Posterior vena cava (tissue), 2 donors: ENCODE measurements around the gene MYO9B. TPM values are rescaled to one million over a fixed set of nuclear protein-coding genes. Genes with fewer than 3 reads are reported as not detected.

ENCODE experiments used
- DNase-seq: peaks from one replicate; pipeline ENCODE4 v3.0.0-alpha.2; 2020; ENCODE audit warnings: low spot score
- intact Hi-C, 2 donors: fragments of 100-400 bp; cut with DNase I; formaldehyde crosslinking; loops; one replicate each; pipeline versions ENCODE4 v1.14.1 to v1.14.2; 2022 to 2023
- total RNA-seq, 2 donors: library from RNA; stranded (reverse); fragmentation: NEBNext Ultra II Directional; extraction: Animal tissue kit (Norgen Biotek cat#: 25700); gene quantifications; one replicate each; pipeline ENCODE4 v1.2.1, GENCODE V29; 2021
- donor health status: DM: yes; HTN: yes; CAD: no.
- donor health status: DM: yes; HTN: yes; CAD: no.

Gene MYO9B
- total RNA-seq, 2 donors from 2014 or later = 103 to 106 TPM

DNA sequence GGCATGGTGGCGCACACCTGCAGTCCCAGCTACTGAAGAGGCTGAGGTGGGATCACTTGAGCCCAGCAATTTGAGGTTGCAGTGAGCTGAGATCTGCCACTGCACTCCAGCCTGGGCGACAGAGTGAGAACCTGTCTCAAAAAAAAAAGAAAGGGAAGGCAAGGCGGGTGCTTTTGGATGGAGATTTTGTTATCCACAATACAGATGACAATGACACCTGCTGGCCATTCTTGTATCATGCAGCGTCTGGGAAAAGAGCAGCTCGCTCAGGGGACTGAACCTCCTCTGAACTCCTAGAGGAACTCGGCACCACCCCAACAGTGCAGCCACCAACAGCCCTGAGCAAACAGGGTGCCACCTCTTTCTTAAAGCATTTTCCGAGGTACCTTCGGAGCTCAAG lies 23.1 kb upstream of the MYO9B start:
- no peak for DNase-seq
- intact Hi-C loops = loop anchor here (5.0 to 10.0 kb wide), 2 partner anchors 280 to 338 kb away; partner anchors contain the start of gene NWD1 (in 1 of the 2)

DNA sequence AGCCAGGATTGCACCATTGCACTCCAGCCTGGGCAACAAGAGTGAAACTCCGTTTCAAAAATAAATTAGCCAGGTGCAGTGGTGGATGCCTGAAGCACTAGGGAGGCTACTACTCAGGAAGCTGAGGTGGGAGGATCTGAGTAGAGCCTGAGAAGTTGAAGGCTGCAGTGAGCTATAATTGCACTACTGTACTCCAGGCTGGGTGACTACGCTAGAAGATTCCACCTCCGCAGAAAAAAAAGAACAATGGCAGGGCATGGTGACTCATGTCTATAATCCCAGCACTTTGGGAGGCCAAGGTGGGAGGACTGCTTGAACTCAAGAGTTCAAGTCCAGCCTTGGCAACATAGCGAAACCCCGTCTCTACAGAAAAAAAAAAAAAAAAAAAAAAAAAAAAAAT lies 20.8 kb upstream of the MYO9B start:
- intact Hi-C loops = loop anchor here (5.0 to 10.0 kb wide), 2 partner anchors 282 to 340 kb away; partner anchors contain the start of gene NWD1 (in 1 of the 2)
- DNase-seq = no peak

GRCh38 chr19:17055636-17056035 lies 19.9 kb upstream of the MYO9B start:
- intact Hi-C loops = loop anchor here in 1 of 2 donors (10.0 kb wide), 1 partner anchor 341 kb away; the partner anchor contains the start of gene NWD1
- no peak for DNase-seq

- intact Hi-C loops = loop anchor here in 1 of 2 donors (10.0 kb wide), 1 partner anchor 343 kb away; the partner anchor contains the start of gene NWD1
- DNase-seq = no peak
Observed at GRCh38 chr19:17058236-17058635, 17.3 kb upstream of the MYO9B start.

DNA sequence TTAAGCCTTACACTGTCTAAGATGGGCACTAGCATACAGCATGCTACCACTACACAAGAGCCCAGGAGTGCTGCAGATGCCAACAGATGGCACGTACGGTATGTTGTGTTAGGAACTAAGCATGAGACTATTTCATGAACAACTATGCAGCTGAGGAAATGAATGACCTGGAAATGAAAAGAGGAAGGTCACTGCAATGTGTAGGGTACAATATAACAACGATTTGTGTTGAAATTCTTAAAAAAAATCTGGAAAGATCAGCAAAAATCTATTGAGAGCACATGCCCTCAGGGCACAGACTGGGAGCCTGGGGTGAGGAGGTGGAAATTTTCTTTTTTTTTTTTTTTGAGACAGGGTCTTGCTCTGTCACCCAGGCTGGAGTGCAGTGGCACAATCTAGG lies 14.8 kb upstream of the MYO9B start:
- DNase-seq = no peak
- intact Hi-C loops = no loop called here

DNA sequence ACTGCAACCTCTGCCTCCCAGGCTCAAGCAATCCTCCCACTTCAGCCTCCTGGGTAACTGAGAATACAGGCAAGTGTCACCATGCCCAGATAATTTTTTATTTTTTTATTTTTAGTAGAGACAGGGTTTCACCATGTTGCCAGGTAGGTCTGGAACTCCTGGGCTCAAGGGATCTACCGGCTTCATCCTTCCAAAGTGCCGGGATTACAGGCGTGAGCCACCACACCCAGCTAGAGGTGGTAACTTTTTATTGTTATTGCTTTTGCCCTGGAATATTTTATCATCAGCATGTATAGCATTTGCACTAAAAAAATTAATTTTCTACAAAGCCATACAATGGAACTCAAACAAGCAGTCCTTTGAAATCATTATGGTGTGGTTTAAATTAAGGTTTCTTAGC lies 14.4 kb upstream of the MYO9B start:
- intact Hi-C loops = no loop called here
- DNase-seq = no peak

DNA sequence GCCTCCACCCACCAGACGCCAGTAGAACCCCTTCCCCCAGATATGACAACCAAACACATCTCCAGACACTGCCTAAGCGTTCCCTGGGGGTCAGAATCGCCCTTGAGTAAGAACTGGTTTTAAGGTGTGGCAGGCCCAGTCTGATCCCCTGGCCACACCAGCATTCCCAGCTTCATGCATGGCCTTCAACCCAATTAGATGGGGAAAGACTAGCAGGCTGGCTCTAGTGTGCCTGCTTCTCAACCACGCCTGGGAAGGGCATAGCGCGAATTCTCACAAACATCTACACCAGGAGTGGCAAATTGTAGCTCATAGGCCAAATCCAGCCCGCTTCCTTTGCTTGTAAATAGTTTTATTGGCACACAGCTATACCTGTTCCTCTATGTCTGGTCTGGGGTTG lies 13.9 kb upstream of the MYO9B start:
- no peak for DNase-seq
- intact Hi-C loops = no loop called here

DNA sequence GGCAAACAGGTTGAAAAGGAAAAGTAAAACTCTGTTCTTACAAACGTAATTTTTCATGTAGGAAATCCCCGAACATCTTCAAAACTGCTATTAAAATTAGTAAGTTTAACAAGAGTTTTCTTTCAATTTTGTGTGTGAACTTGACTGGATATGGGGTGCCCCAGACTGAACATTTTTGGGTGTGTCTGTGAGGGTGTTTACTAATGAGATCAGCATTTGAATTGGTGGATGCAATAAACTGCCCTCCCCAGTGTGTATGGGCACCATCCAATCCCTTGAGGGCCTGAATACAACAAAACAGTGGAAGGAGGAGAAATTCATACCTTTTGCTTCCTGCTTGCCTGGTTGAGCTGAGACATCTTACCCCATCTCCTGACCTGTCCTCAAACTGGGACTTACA lies 12.1 kb upstream of the MYO9B start:
- intact Hi-C loops = no loop called here
- DNase-seq = no peak

DNA sequence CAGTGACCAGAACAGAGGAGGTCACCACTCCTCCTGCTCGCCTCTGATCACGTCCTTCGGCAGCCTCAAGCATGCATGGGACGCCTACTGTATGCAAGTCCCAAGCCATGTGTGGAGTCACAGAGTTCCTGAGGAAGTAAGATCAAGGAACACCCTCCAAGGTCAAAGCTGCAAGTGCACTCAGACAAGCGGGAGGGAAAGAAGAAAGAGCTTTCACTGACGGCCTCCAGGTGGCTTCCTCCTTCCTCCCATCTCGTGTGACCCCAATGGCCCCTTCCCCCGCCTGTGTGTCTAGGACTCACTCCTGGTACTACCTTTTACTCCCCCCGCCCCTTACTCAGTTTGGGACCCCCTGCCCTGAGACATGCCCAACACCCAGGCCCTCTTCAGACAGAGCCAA lies 6.4 kb upstream of the MYO9B start:
- DNase-seq = no peak
- intact Hi-C loops = loop anchor here in 1 of 2 donors (5.0 kb wide), 1 partner anchor 153 kb away; no protein-coding TSS in a partner anchor

DNA sequence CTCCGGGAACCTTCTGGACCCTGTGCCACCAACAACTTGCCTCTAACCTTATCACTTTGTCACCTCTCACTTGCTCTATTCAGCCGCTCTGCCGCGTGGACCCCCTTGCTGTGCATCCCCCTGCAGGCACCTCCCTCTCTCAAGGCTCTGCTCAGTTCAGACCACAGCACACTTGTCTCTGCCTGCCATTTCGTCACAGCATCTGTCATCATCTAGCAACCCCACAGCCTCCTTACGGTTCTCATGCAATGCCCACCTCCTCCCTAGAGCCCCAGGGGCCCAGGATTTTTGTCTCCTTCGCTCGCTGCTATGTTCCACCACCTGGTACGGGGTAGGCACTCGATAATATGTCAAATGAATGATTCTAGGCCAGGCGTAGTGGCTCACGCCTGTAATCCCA lies 5.2 kb upstream of the MYO9B start:
- intact Hi-C loops = loop anchor here (5.0 to 10.0 kb wide), 2 partner anchors 74 to 212 kb away; partner anchors contain the start of gene ANKLE1 (in 2 of the 2)

DNA sequence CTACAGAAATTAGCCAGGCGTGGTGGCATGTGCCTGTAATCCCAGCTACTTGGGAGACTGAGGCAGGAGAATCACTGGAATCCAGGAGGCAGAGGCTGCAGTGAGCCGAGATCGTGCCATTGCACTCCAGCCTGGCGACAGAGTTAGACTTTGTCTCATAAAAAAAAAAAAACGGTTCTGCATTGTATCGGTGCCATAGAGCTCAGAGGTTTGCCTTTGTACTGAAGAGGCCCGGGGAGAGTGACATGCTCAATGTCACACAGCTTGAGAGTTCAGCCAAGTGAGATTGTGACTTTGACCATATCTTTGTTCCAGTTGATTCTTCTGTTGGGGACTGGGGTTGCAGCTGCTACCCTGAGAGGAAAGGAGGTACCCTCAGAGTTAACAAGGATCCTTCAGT lies 4.7 kb upstream of the MYO9B start:
- intact Hi-C loops = loop anchor here (5.0 to 10.0 kb wide), 2 partner anchors 74 to 211 kb away; partner anchors contain the start of gene ANKLE1 (in 2 of the 2)
- DNase-seq = no peak

More for the DNA sequence above, 5.2 kb upstream of the MYO9B start:
- DNase-seq = no peak

GRCh38 chr19:17073869-17074633 lies 1.5 kb upstream of the MYO9B start:
- DNase-seq = no peak
- intact Hi-C loops = loop anchor here (5.0 to 10.0 kb wide), 2 partner anchors 71 to 208 kb away; partner anchors contain the start of gene ANKLE1 (in 2 of the 2)

DNA sequence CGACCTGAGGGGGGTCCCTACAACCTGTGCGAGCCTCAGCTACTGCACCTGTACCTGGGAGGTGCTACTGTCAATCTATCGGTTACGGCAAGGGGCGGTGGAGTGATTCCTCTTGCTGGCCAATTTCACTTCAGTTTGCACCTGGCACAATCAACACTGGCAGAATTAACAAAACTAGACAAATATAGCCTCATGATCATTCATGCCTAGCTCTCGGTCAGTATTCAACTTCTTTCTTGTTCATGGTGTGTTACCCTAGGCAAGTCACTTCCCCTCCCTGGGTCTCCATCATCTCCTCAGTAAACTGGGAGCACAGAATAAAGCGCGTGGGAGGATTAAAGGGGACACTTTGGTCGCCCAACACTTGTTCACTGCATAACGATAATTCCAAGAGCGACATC lies 943 bp upstream of the MYO9B start:
- no peak for DNase-seq
- intact Hi-C loops = loop anchor here (5.0 to 10.0 kb wide), 3 partner anchors 70 to 208 kb away; partner anchors contain the start of gene ANKLE1 (in 2 of the 2)

GRCh38 chr19:17075864-17076542 lies 426 bp downstream of the MYO9B start:
- intact Hi-C loops = loop anchor here (5.0 to 10.0 kb wide), 2 partner anchors 69 to 71 kb away; no protein-coding TSS in a partner anchor
- DNase-seq = no peak

DNA sequence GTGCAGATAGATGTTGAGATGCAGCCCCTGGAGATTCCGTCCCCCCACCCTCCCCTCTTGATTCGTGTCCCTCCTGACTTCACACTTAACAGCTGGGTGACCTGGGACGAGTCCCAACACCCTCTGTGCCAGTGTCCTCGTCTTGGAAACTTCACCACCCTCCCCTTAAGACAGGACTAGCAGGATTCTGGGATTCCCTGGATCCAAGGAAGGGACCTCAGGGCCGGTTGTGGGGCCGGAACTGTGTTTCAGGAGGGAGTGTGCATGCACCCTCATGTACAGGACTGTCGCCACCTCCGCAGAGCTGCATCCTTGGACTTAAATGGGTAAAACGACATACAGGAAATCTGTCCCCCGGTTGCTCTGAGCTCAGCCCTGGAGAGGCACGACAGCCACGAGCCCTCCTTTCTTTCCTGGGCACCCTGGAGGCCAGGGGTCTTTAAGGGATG lies 990 bp downstream of the MYO9B start:
- DNase-seq = no peak
- intact Hi-C loops = loop anchor here (5.0 to 10.0 kb wide), 2 partner anchors 68 to 71 kb away; no protein-coding TSS in a partner anchor

GRCh38 chr19:17077447-17078028 lies 2.0 kb downstream of the MYO9B start:
- DNase-seq = no peak
- intact Hi-C loops = loop anchor here (5.0 to 10.0 kb wide), 2 partner anchors 67 to 70 kb away; no protein-coding TSS in a partner anchor

- no peak for DNase-seq
- intact Hi-C loops = loop anchor here (5.0 to 10.0 kb wide), 2 partner anchors 67 to 69 kb away; no protein-coding TSS in a partner anchor
Observed at GRCh38 chr19:17078036-17078919, 2.7 kb downstream of the MYO9B start.
